Caco-2 (cell line): Measurements from ENCODE around the gene COLEC12. TPM values are rescaled to one million over a fixed set of nuclear protein-coding genes. Genes with fewer than 3 reads are reported as not detected.
A peak's percentile ranks its signal among the peaks of the same experiment; 100 is the strongest.

ENCODE experiments used
- BruUV-seq: library from RNA; stranded (reverse); fragments of 400-500 nt; replicated peaks from 2 replicates; lab custom pipeline; 2021; lab: Mats Ljungman, UMichigan
- CTCF ChIA-PET: fragments of 300-600 bp; sonication (Branson Sonifier 250); formaldehyde crosslinking; loops from one replicate; lab custom pipeline; 2022; ENCODE audit warnings: antibody characterized with exemption; lab: Charles Lee
- POLR2A ChIA-PET: fragments of 300-600 bp; sonication (Branson Sonifier 250); formaldehyde crosslinking; loops from one replicate; lab custom pipeline; 2022; ENCODE audit warnings: antibody characterized with exemption; lab: Charles Lee
- DNase-seq, 2 experiments: peaks; one replicate each; pipeline versions ENCODE4 v3.0.0 to v3.0.0-alpha.2; 2020 to 2022
- H3K27me3 ChIP-seq: replicated peaks from 2 replicates; pipeline ENCODE4 v1.6.0; 2011; ENCODE audit warnings: low read length; ENCODE audit not compliant: control insufficient read depth, insufficient read depth
- H3K36me3 ChIP-seq: 2 replicates; pipeline ENCODE4 v1.5.1; 2011; ENCODE audit warnings: low read length; ENCODE audit not compliant: control insufficient read depth, insufficient read depth
- H3K4me1 ChIP-seq: fragments of 250-450 bp; sonication (Bioruptor Pico); 2 replicates; pipeline ENCODE4 v1.5.1; 2020; ENCODE audit warnings: mild to moderate bottlenecking
- H3K4me3 ChIP-seq: 2 replicates; pipeline ENCODE4 v1.5.1; 2011; ENCODE audit warnings: low read depth, mild to moderate bottlenecking, control low read depth, low read length
- H3K9me3 ChIP-seq: fragments of 250-450 bp; sonication (Bioruptor Pico); 2 replicates; pipeline ENCODE4 v1.5.1; 2020; ENCODE audit warnings: mild to moderate bottlenecking, moderate library complexity
- H3K27ac Mint-ChIP-seq: one replicate; pipeline ENCODE4 v1.8.0; 2022; ENCODE audit warnings: mixed read lengths; ENCODE audit not compliant: unreplicated experiment
- H3K27me3 Mint-ChIP-seq: one replicate; pipeline ENCODE4 v1.8.0; 2022; ENCODE audit warnings: mixed read lengths; ENCODE audit not compliant: insufficient read depth, unreplicated experiment
- H3K36me3 Mint-ChIP-seq: one replicate; pipeline ENCODE4 v1.8.0; 2022; ENCODE audit warnings: mild to moderate bottlenecking, mixed read lengths; ENCODE audit not compliant: insufficient read depth, unreplicated experiment
- H3K4me1 Mint-ChIP-seq: one replicate; pipeline ENCODE4 v1.8.0; 2022; ENCODE audit warnings: low read depth, mixed read lengths; ENCODE audit not compliant: unreplicated experiment
- H3K4me3 Mint-ChIP-seq: one replicate; pipeline ENCODE4 v1.8.0; 2022; ENCODE audit warnings: mild to moderate bottlenecking, moderate library complexity, mixed read lengths; ENCODE audit not compliant: unreplicated experiment
- H3K9me3 Mint-ChIP-seq: one replicate; pipeline ENCODE4 v1.8.0; 2022; ENCODE audit warnings: mixed read lengths; ENCODE audit not compliant: unreplicated experiment
- intact Hi-C: fragments of 100-400 bp; cut with micrococcal nuclease; formaldehyde crosslinking; loops from one replicate; pipeline ENCODE4 v1.10.0; 2022; ENCODE audit not compliant: unreplicated experiment
- total RNA-seq: library from RNA; stranded (reverse); gene quantifications from 2 replicates; pipeline ENCODE4 v1.2.3, GENCODE V29; 2022
- TF ChIP-seq, protein P1 (sequence below), 2 experiments: fragments of 200-600 bp in 1 of 2; IDR thresholded peaks; 1 replicate in 1 of 2; 2 replicates in 1 of 2; pipeline versions ENCODE4 v1.5.1 to v1.8.0; 2011 to 2022; ENCODE audit warnings: antibody characterized with exemption in 1 of 2, control low read depth in 1 of 2, inconsistent platforms in 1 of 2, low read depth in 1 of 2, low read length in 1 of 2, mild to moderate bottlenecking in 1 of 2, moderate library complexity in 1 of 2; ENCODE audit not compliant: insufficient read depth in 1 of 2, severe bottlenecking in 1 of 2, unreplicated experiment in 1 of 2

COLEC12 gene
- total RNA-seq, 1 experiment from 2014 or later, result 0.09 TPM

DNA sequence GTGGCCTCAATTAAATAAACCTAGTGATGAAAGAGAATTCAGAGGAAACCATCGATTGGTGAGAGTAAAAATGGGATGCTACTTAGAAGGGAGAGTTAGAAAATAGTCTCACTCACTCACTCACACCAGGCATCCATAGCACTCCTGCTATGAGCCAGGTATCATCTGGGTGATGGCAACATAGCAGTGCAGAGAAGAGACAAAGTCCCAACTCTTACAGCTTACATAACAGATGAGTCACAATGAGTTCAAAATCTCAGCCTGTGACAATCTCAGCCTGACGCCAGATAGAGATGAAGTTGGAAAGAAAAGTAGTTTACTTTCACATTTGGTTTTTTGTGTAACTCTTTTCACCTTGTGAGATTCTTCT is 177.3 kb downstream of the COLEC12 start:
- peak overlapping the region; percentile 52 for H3K4me3 Mint-ChIP-seq
- H3K4me1 Mint-ChIP-seq, result peaks cover 21% of the 10 kb centered on the region
- peaks cover 35% of the 10 kb centered on the region for H3K4me1 ChIP-seq
- H3K9me3 ChIP-seq, result no peaks in the 10 kb centered on the region
- no TSS peak for BruUV-seq
- H3K27ac Mint-ChIP-seq, result peak overlapping the region; percentile 96
- peaks cover 5% of the 10 kb centered on the region for H3K36me3 Mint-ChIP-seq
- H3K36me3 ChIP-seq, result no peaks in the 10 kb centered on the region
- CTCF ChIA-PET, result no interaction called here
- POLR2A ChIA-PET, result no interaction called here
- no peaks in the 10 kb centered on the region for H3K27me3 ChIP-seq
- H3K4me3 ChIP-seq, result no peak overlapping the region
- TF ChIP-seq, protein P1, sequence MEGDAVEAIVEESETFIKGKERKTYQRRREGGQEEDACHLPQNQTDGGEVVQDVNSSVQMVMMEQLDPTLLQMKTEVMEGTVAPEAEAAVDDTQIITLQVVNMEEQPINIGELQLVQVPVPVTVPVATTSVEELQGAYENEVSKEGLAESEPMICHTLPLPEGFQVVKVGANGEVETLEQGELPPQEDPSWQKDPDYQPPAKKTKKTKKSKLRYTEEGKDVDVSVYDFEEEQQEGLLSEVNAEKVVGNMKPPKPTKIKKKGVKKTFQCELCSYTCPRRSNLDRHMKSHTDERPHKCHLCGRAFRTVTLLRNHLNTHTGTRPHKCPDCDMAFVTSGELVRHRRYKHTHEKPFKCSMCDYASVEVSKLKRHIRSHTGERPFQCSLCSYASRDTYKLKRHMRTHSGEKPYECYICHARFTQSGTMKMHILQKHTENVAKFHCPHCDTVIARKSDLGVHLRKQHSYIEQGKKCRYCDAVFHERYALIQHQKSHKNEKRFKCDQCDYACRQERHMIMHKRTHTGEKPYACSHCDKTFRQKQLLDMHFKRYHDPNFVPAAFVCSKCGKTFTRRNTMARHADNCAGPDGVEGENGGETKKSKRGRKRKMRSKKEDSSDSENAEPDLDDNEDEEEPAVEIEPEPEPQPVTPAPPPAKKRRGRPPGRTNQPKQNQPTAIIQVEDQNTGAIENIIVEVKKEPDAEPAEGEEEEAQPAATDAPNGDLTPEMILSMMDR (IDR thresholded peaks at IDR 0.05; ENCODE audit: insufficient read depth in 1 of 2, low read depth in 1 of 2, low read length in 1 of 2, severe bottlenecking in 1 of 2, unreplicated experiment in 1 of 2), result no peak
- no peaks in the 10 kb centered on the region for H3K27me3 Mint-ChIP-seq
- H3K9me3 Mint-ChIP-seq, result no peaks in the 10 kb centered on the region
- DNase-seq, result peak; percentile 63 to 70
- intact Hi-C loops, result loop anchor here (2.0 to 5.0 kb wide), 3 partner anchors 30 to 274 kb away; partner anchors contain the start of gene CLUL1

DNA sequence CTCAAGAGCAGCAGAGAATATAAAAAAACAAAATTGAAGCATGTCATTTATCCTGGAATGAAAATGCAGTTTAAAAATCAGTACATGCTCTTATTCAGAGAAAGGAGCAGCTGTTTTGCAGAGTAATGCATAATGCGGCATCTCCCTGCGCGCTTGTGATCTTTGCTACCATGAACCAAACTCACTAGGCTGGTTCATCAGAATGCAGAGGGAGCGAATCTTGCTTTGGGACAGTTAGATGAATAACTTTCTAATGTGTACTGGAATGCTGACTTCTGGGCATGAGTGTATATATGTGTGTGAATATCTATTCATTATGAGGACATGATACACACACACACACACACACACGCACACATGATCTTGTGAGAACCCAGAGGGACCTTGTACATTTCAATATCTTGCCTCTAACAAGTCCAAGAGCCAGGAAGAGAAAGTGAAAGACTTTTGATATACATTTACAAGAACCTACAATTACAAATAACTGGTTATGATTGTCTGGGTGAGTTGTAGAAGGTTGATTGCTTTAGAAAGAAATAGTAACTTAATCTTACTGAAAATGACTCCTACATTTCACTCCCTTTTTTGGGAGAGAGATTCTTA is 178.5 kb downstream of the COLEC12 start:
- Mint-ChIP-seq H3K4me3 (no peak overlapping the region), H3K4me1 (peaks cover 21% of the 10 kb centered on the region), H3K9me3 (no peaks in the 10 kb centered on the region), H3K36me3 (peaks cover 5% of the 10 kb centered on the region), H3K27ac (no peak overlapping the region), H3K27me3 (no peaks in the 10 kb centered on the region)
- no TSS peak for BruUV-seq
- Histone ChIP-seq H3K36me3 (no peaks in the 10 kb centered on the region), H3K4me1 (peaks cover 35% of the 10 kb centered on the region), H3K4me3 (no peak overlapping the region), H3K9me3 (no peaks in the 10 kb centered on the region), H3K27me3 (no peaks in the 10 kb centered on the region)
- intact Hi-C loops, result loop anchor here (1.0 to 5.0 kb wide), 4 partner anchors 29 to 275 kb away; partner anchors contain the start of gene CLUL1
- ChIA-PET POLR2A (no interaction called here), CTCF (interaction anchor here (0.6 to 1.0 kb wide), 2 partner anchors 66 to 102 kb away, joined by 3 to 4 read pairs; no protein-coding TSS in a partner anchor)
- no peak for DNase-seq
- TF ChIP-seq, protein P1 (IDR thresholded peaks at IDR 0.05; ENCODE audit: insufficient read depth in 1 of 2, low read depth in 1 of 2, low read length in 1 of 2, severe bottlenecking in 1 of 2, unreplicated experiment in 1 of 2), result no peak

DNA sequence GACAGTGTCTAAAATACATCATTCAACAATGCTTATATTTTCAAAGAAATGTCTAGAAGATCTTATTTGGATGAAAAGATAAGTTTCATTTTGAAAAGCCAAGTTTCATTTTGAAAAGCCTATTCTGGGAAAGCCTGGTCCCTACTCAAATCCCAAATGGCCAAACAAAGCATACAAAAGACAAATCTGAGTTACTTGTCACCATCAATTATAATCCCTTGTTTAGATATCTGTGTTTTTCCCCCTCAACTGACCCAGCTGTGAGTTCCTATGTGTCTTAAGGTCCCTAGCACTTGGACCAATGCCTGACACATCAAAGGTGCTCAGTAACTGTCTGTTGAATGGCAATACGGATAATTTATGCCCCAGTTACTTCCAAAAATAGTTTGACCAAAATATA is 180.3 kb downstream of the COLEC12 start:
- Histone ChIP-seq H3K9me3 (no peaks in the 10 kb centered on the region), H3K36me3 (no peaks in the 10 kb centered on the region), H3K4me1 (peaks cover 35% of the 10 kb centered on the region), H3K4me3 (no peak overlapping the region), H3K27me3 (no peaks in the 10 kb centered on the region)
- ChIA-PET POLR2A (no interaction called here), CTCF (no interaction called here)
- Mint-ChIP-seq H3K36me3 (peaks cover 5% of the 10 kb centered on the region), H3K4me3 (no peak overlapping the region), H3K27ac (no peak overlapping the region), H3K9me3 (no peaks in the 10 kb centered on the region), H3K27me3 (no peaks in the 10 kb centered on the region), H3K4me1 (peaks cover 18% of the 10 kb centered on the region)
- no TSS peak for BruUV-seq
- no peak for DNase-seq
- intact Hi-C loops, result loop anchor here (5.0 kb wide), 1 partner anchor 177 kb away; no protein-coding TSS in a partner anchor
- TF ChIP-seq, protein P1 (IDR thresholded peaks at IDR 0.05; ENCODE audit: insufficient read depth in 1 of 2, low read depth in 1 of 2, low read length in 1 of 2, severe bottlenecking in 1 of 2, unreplicated experiment in 1 of 2), result no peak
